VCaP (cell line): Measurements from ENCODE around the gene ZNF316.
A peak's percentile ranks its signal among the peaks of the same experiment; 100 is the strongest.

Source experiments
- H3K27ac ChIP-seq: fragments of 450-650 bp; 2 replicates; pipeline ENCODE4 v1.5.1; 2017
- CTCF ChIP-seq: fragments of 450-650 bp; conservative IDR thresholded peaks from 2 replicates; pipeline ENCODE4 v1.5.1; 2017; ENCODE audit warnings: mild to moderate bottlenecking, moderate library complexity

ZNF316 gene

DNA sequence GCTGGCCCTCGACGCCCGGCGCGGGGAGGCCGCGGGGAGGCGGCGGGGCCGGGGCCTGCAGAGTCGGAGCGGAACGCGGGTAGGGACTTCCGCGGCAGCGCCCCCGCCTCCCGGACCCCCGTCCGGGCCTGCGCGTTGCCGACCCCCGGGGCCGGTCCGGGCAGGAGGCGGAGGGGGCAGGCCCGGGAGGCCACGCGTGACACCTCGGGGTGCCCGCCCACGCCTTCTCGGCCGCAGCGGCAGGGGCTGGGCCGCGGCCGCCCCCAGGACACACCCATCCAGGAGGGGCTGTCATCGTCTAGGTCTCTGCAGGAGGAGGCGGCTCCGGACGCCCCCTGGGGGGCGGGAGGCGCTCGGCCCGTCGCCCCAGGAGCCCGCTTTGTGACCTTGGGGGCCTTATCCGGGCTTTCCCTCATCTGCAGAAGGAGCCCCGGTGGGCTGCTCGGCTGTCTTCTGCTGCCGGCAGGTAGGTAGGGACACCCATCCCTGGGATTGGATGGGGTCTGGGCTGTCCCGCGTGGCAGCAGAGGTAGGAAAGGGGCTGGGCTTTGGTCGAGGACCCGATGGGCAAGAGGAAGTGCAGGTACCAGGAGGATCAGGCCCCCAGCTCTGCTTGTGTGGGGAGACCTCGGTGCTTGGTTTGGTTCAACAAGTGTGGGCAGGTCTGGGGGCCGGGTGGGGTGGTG, 569 bp downstream of the ZNF316 start:
- peak overlapping the region; percentile 91; the same call in 1 of the 2 replicates for H3K27ac ChIP-seq
- TF ChIP-seq CTCF: peak; percentile 44

DNA sequence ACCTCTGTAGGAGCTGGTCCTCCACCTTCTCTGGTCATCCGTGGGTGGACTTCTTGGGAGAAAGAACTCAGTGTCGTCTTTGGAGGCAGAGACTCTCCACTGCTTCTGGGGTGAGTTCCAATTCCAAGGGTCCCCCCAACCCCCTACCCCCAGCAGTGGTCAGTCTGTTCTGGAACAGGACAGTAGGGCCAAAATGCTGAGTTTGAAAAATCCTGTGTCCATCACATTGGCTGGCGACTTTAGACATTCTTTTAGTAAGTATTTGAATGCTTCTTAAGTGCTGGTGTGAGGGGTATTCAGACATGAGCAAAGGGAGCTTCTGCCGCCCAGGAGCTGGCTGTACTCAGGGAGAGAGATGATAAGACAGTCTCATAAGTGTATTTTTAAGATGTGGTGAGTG, 1.9 kb downstream of the ZNF316 start:
- peak overlapping the region; percentile 91; the same call in 1 of the 2 replicates for H3K27ac ChIP-seq
- TF ChIP-seq CTCF: no peak

DNA sequence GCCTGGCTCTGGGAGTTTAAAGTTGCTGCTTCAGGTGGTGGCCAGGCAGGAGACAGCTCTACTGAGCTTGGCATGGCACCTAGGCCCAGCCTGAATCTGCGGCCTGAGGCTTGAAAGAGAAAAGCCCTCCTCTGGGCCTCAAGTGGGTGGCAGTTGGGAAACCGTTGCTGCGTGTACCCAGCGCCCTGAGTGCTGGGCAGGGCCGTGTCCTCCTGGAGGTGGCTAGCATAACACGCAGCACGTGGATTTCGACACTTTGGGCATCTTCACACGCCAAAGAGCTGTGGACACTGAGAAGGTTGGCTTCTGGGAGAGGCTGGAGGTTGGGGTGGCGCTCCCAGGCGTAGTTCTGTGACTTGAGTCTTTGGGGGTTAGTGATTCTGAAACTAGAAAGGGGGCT, 2.5 kb downstream of the ZNF316 start:
- H3K27ac ChIP-seq: no peak overlapping the region
- TF ChIP-seq CTCF: no peak

- no peak overlapping the region for H3K27ac ChIP-seq
- no peak for TF ChIP-seq CTCF
Observed at GRCh38 chr7:6640246-6640721, 3.2 kb downstream of the ZNF316 start.

- H3K27ac ChIP-seq: no peak overlapping the region
- no peak for TF ChIP-seq CTCF
Observed at GRCh38 chr7:6641305-6642035, 4.4 kb downstream of the ZNF316 start.

DNA sequence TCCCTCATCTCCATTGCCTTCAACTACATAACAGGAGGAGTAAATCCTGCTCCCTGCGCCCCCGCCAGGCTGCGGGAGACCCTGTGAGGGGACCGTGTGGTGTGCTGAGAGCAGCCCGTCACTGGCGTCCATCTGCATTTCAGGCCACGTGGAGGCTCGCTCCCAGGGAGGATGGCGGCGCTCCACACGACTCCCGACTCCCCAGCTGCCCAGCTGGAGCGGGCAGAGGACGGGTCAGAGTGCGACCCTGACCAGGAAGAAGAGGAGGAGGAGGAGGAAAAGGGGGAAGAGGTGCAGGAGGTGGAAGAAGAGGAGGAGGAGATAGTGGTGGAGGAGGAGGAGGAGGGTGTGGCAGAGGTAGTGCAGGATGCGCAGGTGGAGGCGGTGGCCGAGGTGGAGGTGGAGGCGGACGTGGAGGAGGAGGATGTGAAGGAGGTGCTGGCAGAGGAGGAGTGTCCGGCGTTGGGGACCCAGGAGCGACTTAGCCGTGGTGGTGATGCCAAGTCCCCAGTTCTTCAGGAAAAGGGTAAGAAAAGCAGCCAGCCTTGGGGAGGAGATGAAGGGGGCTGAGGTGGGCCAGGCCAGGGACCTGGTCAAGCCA, 5.2 kb downstream of the ZNF316 start:
- no peak overlapping the region for H3K27ac ChIP-seq
- no peak for TF ChIP-seq CTCF
